SH-SY5Y (cell line): Measurements from ENCODE around the gene PPP1R12B.

Experiments used
- GATA2 ChIP-seq: IDR thresholded peaks from 2 replicates; pipeline ENCODE4 v1.6.1; 2011; ENCODE audit warnings: mild to moderate bottlenecking, low read depth, low read length
- GATA3 ChIP-seq: IDR thresholded peaks from 2 replicates; pipeline ENCODE4 v1.6.1; 2011; ENCODE audit warnings: low read depth, mild to moderate bottlenecking, low read length, moderate library complexity

DNA sequence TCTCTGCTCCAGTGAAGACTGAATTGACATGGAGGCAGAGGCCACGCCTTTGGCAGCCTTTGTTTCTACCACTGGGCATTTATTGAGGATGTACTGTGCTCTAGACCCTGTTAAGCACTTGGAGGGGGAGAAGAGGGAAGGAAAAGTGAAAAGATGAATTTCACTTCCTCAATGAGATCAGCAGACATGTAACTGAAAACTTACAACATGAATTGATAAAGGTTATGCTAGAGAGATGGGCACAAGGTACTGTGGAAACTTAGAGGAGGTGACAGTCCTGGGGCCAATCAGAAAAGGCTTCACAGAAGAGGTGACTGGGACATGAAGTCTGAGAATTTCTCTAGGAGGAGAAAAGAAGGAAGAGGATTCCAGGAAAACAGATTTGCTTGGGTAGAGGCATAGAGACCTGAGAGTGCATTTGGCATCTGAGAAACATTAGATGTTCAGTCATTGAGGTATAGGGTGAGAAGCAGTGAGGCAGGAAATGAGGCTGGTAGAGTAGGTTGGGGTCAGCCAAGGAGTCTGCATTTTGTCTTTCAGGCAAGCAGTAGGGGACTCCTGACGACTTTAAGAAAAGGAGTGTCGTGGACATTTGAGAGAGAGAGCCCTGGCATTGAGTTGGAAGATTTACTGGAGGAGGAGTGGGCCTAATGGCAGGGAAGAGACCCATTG lies 248.7 kb downstream of the PPP1R12B start:
- no peak for TF ChIP-seq GATA2
- no peak for TF ChIP-seq GATA3
